Cardiac fibroblast (primary cell): ENCODE results near the gene KCNK7.

Source experiments
- DNase-seq, 2 donors: peaks; one replicate each; pipeline versions ENCODE4 v3.0.0 to v3.0.0-alpha.2; 2010; ENCODE audit warnings: low read depth in 2 of 2
- H3K4me3 ChIP-seq, 2 donors: replicated peaks in 1 of 2; 1 replicate in 1 of 2; 2 replicates in 1 of 2; pipeline ENCODE4 v1.5.1; 2011; ENCODE audit warnings: low read depth in 2 of 2, low read length in 2 of 2, mild to moderate bottlenecking in 2 of 2, moderate library complexity in 1 of 2
- TF ChIP-seq, protein P1 (sequence below): IDR thresholded peaks from one replicate; pipeline ENCODE4 v1.5.1; 2011; ENCODE audit warnings: low read depth, mild to moderate bottlenecking, low read length, inconsistent platforms

The KCNK7 gene

DNA sequence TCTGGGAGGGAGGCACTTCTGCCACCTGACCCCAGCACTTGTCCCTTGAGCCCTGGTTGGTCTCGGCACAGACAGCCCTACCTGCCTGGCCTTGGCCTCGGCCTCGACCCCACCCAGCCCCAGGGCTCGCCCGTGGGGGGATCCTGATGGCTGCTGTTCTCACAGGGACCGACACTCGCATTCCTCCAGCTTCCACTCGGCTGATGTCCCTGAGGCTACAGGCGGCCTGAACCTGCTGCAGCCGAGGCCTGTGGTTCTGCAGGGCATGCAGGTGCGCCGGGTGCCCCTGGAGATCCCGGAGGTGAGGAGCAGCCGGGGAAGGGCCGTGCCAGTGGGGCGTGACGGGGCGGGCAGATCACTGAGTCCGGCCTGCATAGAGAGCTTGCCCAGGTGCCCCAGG, 25.1 kb upstream of the KCNK7 start:
- no peak for DNase-seq
- TF ChIP-seq, protein P1, sequence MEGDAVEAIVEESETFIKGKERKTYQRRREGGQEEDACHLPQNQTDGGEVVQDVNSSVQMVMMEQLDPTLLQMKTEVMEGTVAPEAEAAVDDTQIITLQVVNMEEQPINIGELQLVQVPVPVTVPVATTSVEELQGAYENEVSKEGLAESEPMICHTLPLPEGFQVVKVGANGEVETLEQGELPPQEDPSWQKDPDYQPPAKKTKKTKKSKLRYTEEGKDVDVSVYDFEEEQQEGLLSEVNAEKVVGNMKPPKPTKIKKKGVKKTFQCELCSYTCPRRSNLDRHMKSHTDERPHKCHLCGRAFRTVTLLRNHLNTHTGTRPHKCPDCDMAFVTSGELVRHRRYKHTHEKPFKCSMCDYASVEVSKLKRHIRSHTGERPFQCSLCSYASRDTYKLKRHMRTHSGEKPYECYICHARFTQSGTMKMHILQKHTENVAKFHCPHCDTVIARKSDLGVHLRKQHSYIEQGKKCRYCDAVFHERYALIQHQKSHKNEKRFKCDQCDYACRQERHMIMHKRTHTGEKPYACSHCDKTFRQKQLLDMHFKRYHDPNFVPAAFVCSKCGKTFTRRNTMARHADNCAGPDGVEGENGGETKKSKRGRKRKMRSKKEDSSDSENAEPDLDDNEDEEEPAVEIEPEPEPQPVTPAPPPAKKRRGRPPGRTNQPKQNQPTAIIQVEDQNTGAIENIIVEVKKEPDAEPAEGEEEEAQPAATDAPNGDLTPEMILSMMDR = no peak
- H3K4me3 ChIP-seq = no peak overlapping the region

DNA sequence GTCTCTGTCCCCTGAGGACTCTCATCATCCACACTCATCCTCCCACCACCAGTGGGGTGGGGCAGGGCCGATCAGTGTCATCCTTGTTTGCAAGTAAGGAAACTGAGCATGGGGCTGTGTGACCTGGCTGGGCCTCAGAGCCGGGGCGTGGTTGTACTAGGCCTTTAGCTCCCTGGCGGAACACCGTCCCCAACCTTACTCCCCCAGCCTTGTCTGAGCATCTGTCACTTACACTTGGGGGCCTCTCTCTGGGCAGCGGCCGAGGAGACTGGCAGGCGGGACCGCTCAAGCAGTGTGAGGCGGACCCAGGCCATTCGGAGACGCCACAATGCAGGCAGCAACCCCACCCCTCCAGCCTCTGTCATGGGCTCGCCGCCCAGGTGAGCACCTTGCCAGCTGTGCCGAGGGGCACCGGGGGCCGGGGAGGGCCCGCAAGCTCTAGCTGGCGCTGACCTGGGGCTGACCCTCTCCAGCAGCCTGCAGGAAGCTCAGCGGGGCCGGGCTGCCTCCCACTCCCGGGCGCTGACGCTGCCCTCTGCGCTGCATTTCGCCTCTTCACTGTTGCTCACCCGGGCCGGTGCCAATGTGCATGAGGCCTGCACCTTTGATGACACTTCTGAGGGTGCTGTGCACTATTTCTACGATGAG, 23.8 kb upstream of the KCNK7 start:
- no peak overlapping the region for H3K4me3 ChIP-seq

DNA sequence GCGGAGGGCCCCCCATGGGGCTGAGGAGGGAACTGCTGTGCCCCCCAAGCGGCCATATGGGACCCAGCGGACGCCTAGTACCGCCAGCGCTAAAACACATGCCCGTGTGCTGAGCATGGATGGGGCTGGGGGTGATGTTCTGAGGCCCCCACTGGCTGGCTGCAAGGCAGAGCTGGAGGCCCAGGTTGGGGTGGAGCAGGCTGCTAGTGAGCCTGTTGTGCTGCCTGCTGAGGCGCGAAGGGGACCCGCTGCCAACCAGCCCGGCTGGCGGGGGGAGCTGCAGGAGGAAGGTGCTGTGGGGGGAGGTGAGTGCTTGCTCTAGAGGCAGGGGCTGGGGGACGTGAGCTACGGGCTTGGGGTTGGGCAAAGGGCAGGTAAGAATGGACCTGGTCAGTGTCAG, 23.2 kb upstream of the KCNK7 start:
- no peak for DNase-seq
- H3K4me3 ChIP-seq = no peak overlapping the region

More for the DNA sequence above, 23.8 kb upstream of the KCNK7 start:
- no peak for DNase-seq
- TF ChIP-seq, protein P1 = no peak

GRCh38 chr11:65617990-65618751, 22.6 kb upstream of the KCNK7 start:
- TF ChIP-seq, protein P1 = no peak
- H3K4me3 ChIP-seq = no peak overlapping the region
- DNase-seq = no peak

More for the DNA sequence above, 23.2 kb upstream of the KCNK7 start:
- TF ChIP-seq, protein P1 = no peak

- peak overlapping the region in 1 of 2 donors; percentile 95 for H3K4me3 ChIP-seq
- TF ChIP-seq, protein P1 = no peak
- no peak for DNase-seq
Observed at GRCh38 chr11:65617136-65617850, 21.7 kb upstream of the KCNK7 start.

DNA sequence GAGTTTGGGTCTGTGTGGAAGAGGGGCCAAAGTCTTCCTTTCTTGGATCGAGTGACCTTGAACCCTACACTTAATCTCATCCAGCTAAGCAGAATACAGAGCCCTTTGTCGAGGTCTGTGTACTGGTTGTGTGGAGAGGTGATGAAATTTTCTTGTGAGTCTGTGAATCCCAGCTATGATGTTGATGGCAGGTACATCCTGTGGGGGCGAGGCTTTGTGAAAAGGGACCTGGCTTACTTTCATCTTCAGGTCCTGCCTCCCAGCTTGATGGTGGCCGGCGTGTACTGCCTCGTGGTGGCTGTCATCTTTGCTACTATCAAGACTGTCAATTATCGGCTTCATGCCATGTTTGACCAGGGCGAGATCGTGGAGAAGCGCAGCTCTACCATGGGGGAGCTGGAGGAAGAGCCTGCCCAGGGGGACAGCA, 21.0 kb upstream of the KCNK7 start:
- TF ChIP-seq, protein P1 = no peak
- DNase-seq = no peak
- peak overlapping the region; percentile 74 to 95 for H3K4me3 ChIP-seq
